ENCODE results near the gene TMEM74B.

The TMEM74B gene

GRCh38 chr20:1202762-1203504 is 18.2 kb upstream of the TMEM74B start, which contains the start of gene C20orf202:
Gene C20orf202 (plus strand): TSS chr20:1203454. CDS start chr20:1203586, 132 bp downstream.
- Histone ChIP-seq H3K79me1 (ENCODE audit: low read length) (no peaks in the 10 kb centered on the region), H3K27ac (ENCODE audit: low read depth, low read length) (no peak within 1 kb of the TSS), H3K18ac (ENCODE audit: low read length) (no peak within 1 kb of the TSS), H2AK5ac (ENCODE audit: low read length) (no peak within 1 kb of the TSS), H2BK15ac (replicated peaks; ENCODE audit: low read depth) (no peak within 1 kb of the TSS), H3K56ac (ENCODE audit: low read length) (peak within 1 kb of the TSS; percentile 46), H3K4me3 (ENCODE audit: low read length) (no peak within 1 kb of the TSS), H3K4ac (ENCODE audit: low read depth, low read length) (no peak within 1 kb of the TSS), H4K8ac (ENCODE audit: low read depth, low read length) (no peak within 1 kb of the TSS), H2BK120ac (ENCODE audit: low read depth, low read length) (no peak within 1 kb of the TSS), H3K9ac (ENCODE audit: low read length) (no peak within 1 kb of the TSS), H3K36me3 (ENCODE audit: control insufficient read depth, insufficient read depth, low read length) (no peaks in the 10 kb centered on the region), H3K79me2 (ENCODE audit: control insufficient read depth, insufficient read depth, low read length) (no peaks in the 10 kb centered on the region), H3K27me3 (ENCODE audit: insufficient read depth, low read length, poor library complexity) (no peaks in the 10 kb centered on the region), H3K23ac (ENCODE audit: low read length) (no peak within 1 kb of the TSS), H4K5ac (ENCODE audit: low read length) (no peak within 1 kb of the TSS), H3K4me2 (ENCODE audit: low read length) (no peak within 1 kb of the TSS), H3K4me1 (ENCODE audit: control insufficient read depth, low read depth, low read length) (no peaks in the 10 kb centered on the region), H2BK5ac (ENCODE audit: low read length) (no peak within 1 kb of the TSS)
- DNase-seq, result no peak
- WGBS (ENCODE audit: extremely low coverage, insufficient coverage, low lambda C conversion rate), result no CpG with 5 or more reads among the region's 5 CpGs

- H3K18ac ChIP-seq (ENCODE audit: low read length), result no peak overlapping the region
- no peak overlapping the region for H4K5ac ChIP-seq (ENCODE audit: low read length)
- no peak overlapping the region for H2AK5ac ChIP-seq (ENCODE audit: low read length)
- no peak overlapping the region for H2BK5ac ChIP-seq (ENCODE audit: low read length)
- DNase-seq, result no peak
- no peak overlapping the region for H3K23ac ChIP-seq (ENCODE audit: low read length)
- H3K79me1 ChIP-seq (ENCODE audit: low read length), result no peaks in the 10 kb centered on the region
- no peak overlapping the region for H3K4ac ChIP-seq (ENCODE audit: low read depth, low read length)
- no peaks in the 10 kb centered on the region for H3K36me3 ChIP-seq (ENCODE audit: control insufficient read depth, insufficient read depth, low read length)
- WGBS (ENCODE audit: extremely low coverage, insufficient coverage, low lambda C conversion rate), result no CpG with 5 or more reads among the region's 1 CpG
- H3K4me2 ChIP-seq (ENCODE audit: low read length), result no peak overlapping the region
- no peak overlapping the region for H3K56ac ChIP-seq (ENCODE audit: low read length)
- no peak overlapping the region for H3K4me3 ChIP-seq (ENCODE audit: low read length)
- no peaks in the 10 kb centered on the region for H3K79me2 ChIP-seq (ENCODE audit: control insufficient read depth, insufficient read depth, low read length)
- no peaks in the 10 kb centered on the region for H3K27me3 ChIP-seq (ENCODE audit: insufficient read depth, low read length, poor library complexity)
- H3K27ac ChIP-seq (ENCODE audit: low read depth, low read length), result no peak overlapping the region
- no peak overlapping the region for H3K9ac ChIP-seq (ENCODE audit: low read length)
- H3K4me1 ChIP-seq (ENCODE audit: control insufficient read depth, low read depth, low read length), result no peaks in the 10 kb centered on the region
- no peak overlapping the region for H2BK120ac ChIP-seq (ENCODE audit: low read depth, low read length)
- no peak overlapping the region for H2BK15ac ChIP-seq (replicated peaks; ENCODE audit: low read depth)
- H4K8ac ChIP-seq (ENCODE audit: low read depth, low read length), result no peak overlapping the region
Observed at GRCh38 chr20:1199964-1200363, 15.2 kb upstream of the TMEM74B start.

GRCh38 chr20:1199212-1199873 is 14.6 kb upstream of the TMEM74B start:
- Histone ChIP-seq H3K18ac (ENCODE audit: low read length) (no peak overlapping the region), H2BK15ac (replicated peaks; ENCODE audit: low read depth) (no peak overlapping the region), H3K36me3 (ENCODE audit: control insufficient read depth, insufficient read depth, low read length) (no peaks in the 10 kb centered on the region), H2BK120ac (ENCODE audit: low read depth, low read length) (no peak overlapping the region), H4K8ac (ENCODE audit: low read depth, low read length) (no peak overlapping the region), H3K79me2 (ENCODE audit: control insufficient read depth, insufficient read depth, low read length) (no peaks in the 10 kb centered on the region), H3K27ac (ENCODE audit: low read depth, low read length) (no peak overlapping the region), H3K4me1 (ENCODE audit: control insufficient read depth, low read depth, low read length) (no peaks in the 10 kb centered on the region), H2BK5ac (ENCODE audit: low read length) (no peak overlapping the region), H3K79me1 (ENCODE audit: low read length) (no peaks in the 10 kb centered on the region), H2AK5ac (ENCODE audit: low read length) (no peak overlapping the region), H3K9ac (ENCODE audit: low read length) (no peak overlapping the region), H3K56ac (ENCODE audit: low read length) (no peak overlapping the region), H3K23ac (ENCODE audit: low read length) (no peak overlapping the region), H4K5ac (ENCODE audit: low read length) (no peak overlapping the region), H3K4me2 (ENCODE audit: low read length) (no peak overlapping the region), H3K27me3 (ENCODE audit: insufficient read depth, low read length, poor library complexity) (no peaks in the 10 kb centered on the region), H3K4me3 (ENCODE audit: low read length) (no peak overlapping the region), H3K4ac (ENCODE audit: low read depth, low read length) (no peak overlapping the region)
- no CpG with 5 or more reads among the region's 7 CpGs for WGBS (ENCODE audit: extremely low coverage, insufficient coverage, low lambda C conversion rate)
- DNase-seq, result no peak

- H4K5ac ChIP-seq (ENCODE audit: low read length), result no peak overlapping the region
- H2AK5ac ChIP-seq (ENCODE audit: low read length), result no peak overlapping the region
- H2BK120ac ChIP-seq (ENCODE audit: low read depth, low read length), result no peak overlapping the region
- DNase-seq, result no peak
- no peaks in the 10 kb centered on the region for H3K36me3 ChIP-seq (ENCODE audit: control insufficient read depth, insufficient read depth, low read length)
- WGBS (ENCODE audit: extremely low coverage, insufficient coverage, low lambda C conversion rate), result no CpG with 5 or more reads among the region's 5 CpGs
- no peak overlapping the region for H3K4me3 ChIP-seq (ENCODE audit: low read length)
- no peak overlapping the region for H3K4me2 ChIP-seq (ENCODE audit: low read length)
- no peaks in the 10 kb centered on the region for H3K79me2 ChIP-seq (ENCODE audit: control insufficient read depth, insufficient read depth, low read length)
- no peak overlapping the region for H2BK15ac ChIP-seq (replicated peaks; ENCODE audit: low read depth)
- no peak overlapping the region for H3K23ac ChIP-seq (ENCODE audit: low read length)
- no peak overlapping the region for H3K18ac ChIP-seq (ENCODE audit: low read length)
- no peaks in the 10 kb centered on the region for H3K4me1 ChIP-seq (ENCODE audit: control insufficient read depth, low read depth, low read length)
- H3K9ac ChIP-seq (ENCODE audit: low read length), result no peak overlapping the region
- no peaks in the 10 kb centered on the region for H3K27me3 ChIP-seq (ENCODE audit: insufficient read depth, low read length, poor library complexity)
- no peak overlapping the region for H2BK5ac ChIP-seq (ENCODE audit: low read length)
- no peak overlapping the region for H3K56ac ChIP-seq (ENCODE audit: low read length)
- H3K27ac ChIP-seq (ENCODE audit: low read depth, low read length), result no peak overlapping the region
- H4K8ac ChIP-seq (ENCODE audit: low read depth, low read length), result no peak overlapping the region
- H3K4ac ChIP-seq (ENCODE audit: low read depth, low read length), result no peak overlapping the region
- no peaks in the 10 kb centered on the region for H3K79me1 ChIP-seq (ENCODE audit: low read length)
Observed at GRCh38 chr20:1198751-1199150, 14.0 kb upstream of the TMEM74B start.

GRCh38 chr20:1197801-1198200 is 13.0 kb upstream of the TMEM74B start:
- H4K5ac ChIP-seq (ENCODE audit: low read length), result no peak overlapping the region
- no peak overlapping the region for H3K27ac ChIP-seq (ENCODE audit: low read depth, low read length)
- H2BK120ac ChIP-seq (ENCODE audit: low read depth, low read length), result no peak overlapping the region
- H3K4me2 ChIP-seq (ENCODE audit: low read length), result no peak overlapping the region
- H4K8ac ChIP-seq (ENCODE audit: low read depth, low read length), result no peak overlapping the region
- no peak overlapping the region for H2BK15ac ChIP-seq (replicated peaks; ENCODE audit: low read depth)
- H3K23ac ChIP-seq (ENCODE audit: low read length), result no peak overlapping the region
- no peak for DNase-seq
- no peak overlapping the region for H2AK5ac ChIP-seq (ENCODE audit: low read length)
- H3K27me3 ChIP-seq (ENCODE audit: insufficient read depth, low read length, poor library complexity), result no peaks in the 10 kb centered on the region
- no peaks in the 10 kb centered on the region for H3K36me3 ChIP-seq (ENCODE audit: control insufficient read depth, insufficient read depth, low read length)
- no peak overlapping the region for H3K9ac ChIP-seq (ENCODE audit: low read length)
- no peak overlapping the region for H3K18ac ChIP-seq (ENCODE audit: low read length)
- no peak overlapping the region for H3K4me3 ChIP-seq (ENCODE audit: low read length)
- no peak overlapping the region for H3K4ac ChIP-seq (ENCODE audit: low read depth, low read length)
- H3K56ac ChIP-seq (ENCODE audit: low read length), result no peak overlapping the region
- no peaks in the 10 kb centered on the region for H3K79me2 ChIP-seq (ENCODE audit: control insufficient read depth, insufficient read depth, low read length)
- no peaks in the 10 kb centered on the region for H3K79me1 ChIP-seq (ENCODE audit: low read length)
- H2BK5ac ChIP-seq (ENCODE audit: low read length), result no peak overlapping the region
- no CpG with 5 or more reads among the region's 7 CpGs for WGBS (ENCODE audit: extremely low coverage, insufficient coverage, low lambda C conversion rate)
- H3K4me1 ChIP-seq (ENCODE audit: control insufficient read depth, low read depth, low read length), result no peaks in the 10 kb centered on the region

Measured in mesendoderm (in vitro differentiated cells).